HCT116 (cell line): ENCODE results near the gene GRAMD2A.

Experiments used
- ZNF274 ChIP-seq: fragments of 200-500 bp; sonication (Bioruptor generic); IDR thresholded peaks from 2 replicates; pipeline ENCODE4 v1.6.1; 2014; ENCODE audit warnings: mild to moderate bottlenecking, low read depth, low read length, inconsistent platforms
- TF ChIP-seq, protein P1 (sequence below), 3 experiments: fragments of 200-600 bp in 1 of 3; sonication (generic) in 1 of 3; IDR thresholded peaks in 2 of 3; conservative IDR thresholded peaks in 1 of 3; 2 replicates each; pipeline ENCODE4 v1.5.1; 2012 to 2017; ENCODE audit warnings: low read depth in 2 of 3, low read length in 2 of 3, antibody characterized with exemption in 1 of 3, borderline replicate concordance in 1 of 3, control low read depth in 1 of 3, mild to moderate bottlenecking in 1 of 3, mixed read lengths in 1 of 3, mixed run types in 1 of 3, moderate library complexity in 1 of 3; ENCODE audit not compliant: insufficient read depth in 1 of 3

DNA sequence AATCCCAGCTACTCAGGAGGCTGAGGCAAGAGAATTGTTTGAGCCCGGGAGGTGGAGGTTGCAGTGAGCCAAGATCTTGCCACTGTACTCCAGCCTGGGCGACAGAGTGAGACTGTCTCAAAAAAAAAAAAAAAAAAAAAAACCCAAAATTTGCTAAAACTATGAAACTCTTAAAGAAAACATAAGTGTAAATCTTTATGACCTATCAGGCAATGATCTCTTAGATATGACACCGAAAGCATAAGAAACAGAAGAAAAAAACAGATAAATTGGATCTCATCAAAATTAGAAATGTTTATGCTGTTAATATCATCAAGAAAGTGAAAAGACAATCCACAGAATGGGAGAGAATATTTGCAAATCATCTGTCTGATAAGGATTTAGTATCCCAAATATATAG is 15.3 kb downstream of the GRAMD2A start:
- TF ChIP-seq, protein P1, sequence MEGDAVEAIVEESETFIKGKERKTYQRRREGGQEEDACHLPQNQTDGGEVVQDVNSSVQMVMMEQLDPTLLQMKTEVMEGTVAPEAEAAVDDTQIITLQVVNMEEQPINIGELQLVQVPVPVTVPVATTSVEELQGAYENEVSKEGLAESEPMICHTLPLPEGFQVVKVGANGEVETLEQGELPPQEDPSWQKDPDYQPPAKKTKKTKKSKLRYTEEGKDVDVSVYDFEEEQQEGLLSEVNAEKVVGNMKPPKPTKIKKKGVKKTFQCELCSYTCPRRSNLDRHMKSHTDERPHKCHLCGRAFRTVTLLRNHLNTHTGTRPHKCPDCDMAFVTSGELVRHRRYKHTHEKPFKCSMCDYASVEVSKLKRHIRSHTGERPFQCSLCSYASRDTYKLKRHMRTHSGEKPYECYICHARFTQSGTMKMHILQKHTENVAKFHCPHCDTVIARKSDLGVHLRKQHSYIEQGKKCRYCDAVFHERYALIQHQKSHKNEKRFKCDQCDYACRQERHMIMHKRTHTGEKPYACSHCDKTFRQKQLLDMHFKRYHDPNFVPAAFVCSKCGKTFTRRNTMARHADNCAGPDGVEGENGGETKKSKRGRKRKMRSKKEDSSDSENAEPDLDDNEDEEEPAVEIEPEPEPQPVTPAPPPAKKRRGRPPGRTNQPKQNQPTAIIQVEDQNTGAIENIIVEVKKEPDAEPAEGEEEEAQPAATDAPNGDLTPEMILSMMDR (IDR thresholded peaks at IDR 0.05 in 2 of 3, conservative IDR thresholded peaks at IDR 0.05 in 1 of 3; ENCODE audit: borderline replicate concordance in 1 of 3, insufficient read depth in 1 of 3, low read depth in 2 of 3, low read length in 2 of 3), result no peak
- TF ChIP-seq ZNF274, result no peak
